SK-N-DZ (cell line): ENCODE data around the gene RNF113B.
A peak's percentile ranks its signal among the peaks of the same experiment; 100 is the strongest.

Experiments used
- DNase-seq: peaks from one replicate; pipeline ENCODE4 v3.0.0-alpha.2; 2015; ENCODE audit warnings: low spot score
- small RNA-seq, 2 experiments: library from RNA; depleted of rRNA; stranded (forward); fragments of <200 nt; gene quantifications; one replicate each; pipeline ENCODE3, GENCODE V24; 2014

The RNF113B gene

GRCh38 chr13:98141509-98142379 lies 35.3 kb downstream of the RNF113B start:
- peak; percentile 48 for DNase-seq

DNA sequence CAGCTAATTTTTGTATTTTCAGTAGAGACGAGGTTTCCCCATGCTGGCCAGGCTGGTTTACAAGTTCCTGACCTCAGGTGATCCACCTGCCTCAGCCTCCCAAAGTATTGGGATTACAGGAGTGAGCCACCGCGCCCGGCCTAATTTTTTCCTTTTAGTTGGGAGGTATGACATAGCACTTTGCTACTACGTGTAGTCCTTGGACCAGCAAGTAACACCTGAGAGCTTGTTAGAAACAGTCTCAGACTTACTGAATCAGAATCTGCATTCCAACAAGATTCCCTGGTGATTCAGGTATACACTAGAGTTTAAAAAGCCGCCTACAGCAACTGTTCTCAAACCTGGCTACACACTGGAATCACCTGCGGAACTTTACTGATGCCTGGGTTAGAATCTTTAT lies 36.0 kb downstream of the RNF113B start:
- no peak for DNase-seq

GRCh38 chr13:98134901-98135300 lies 42.2 kb downstream of the RNF113B start:
- no peak for DNase-seq

- DNase-seq, result no peak
Observed at GRCh38 chr13:98133946-98134345, 43.1 kb downstream of the RNF113B start.

DNA sequence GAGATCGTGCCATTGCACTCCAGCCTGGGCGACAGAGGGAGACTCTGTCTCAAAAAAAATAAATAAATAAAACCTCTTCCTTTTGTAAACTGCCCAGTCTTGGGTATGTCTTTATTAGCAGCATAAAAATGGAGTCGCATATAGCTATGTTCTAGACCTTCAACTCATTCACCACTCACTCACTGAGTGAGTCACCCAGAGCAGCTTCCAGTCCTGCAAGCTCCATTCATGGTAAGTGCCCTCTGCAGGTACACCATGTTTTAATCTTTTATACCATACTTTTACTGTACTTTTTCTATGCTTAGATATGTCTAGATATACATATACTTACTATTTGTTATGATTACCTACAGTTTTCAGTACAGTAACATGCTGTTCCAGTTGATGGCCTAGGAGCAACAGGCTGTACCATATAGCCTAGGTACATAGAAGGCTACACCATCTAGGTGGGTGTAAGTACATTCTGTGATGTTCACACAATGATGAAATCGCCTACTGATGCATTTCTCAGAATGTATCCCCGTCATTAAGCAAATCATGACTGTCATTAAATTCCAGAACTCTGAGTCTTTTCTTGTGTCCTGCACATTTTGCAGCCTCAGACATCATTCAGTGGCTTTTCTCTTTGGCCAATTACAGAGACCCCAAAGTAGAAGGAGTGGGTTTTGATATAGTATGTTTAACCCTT lies 47.9 kb downstream of the RNF113B start:
- no peak for DNase-seq

Small RNAs within 50 kb of the gene (small RNA-seq; reads per million reads assigned to genes)
- gene MIR3170, result 0 to 0.22 reads per million in 2 experiments
